Kidney epithelial cell (primary cell): ENCODE results near the gene CASZ1. TPM values are rescaled to one million over a fixed set of nuclear protein-coding genes. Genes with fewer than 3 reads are reported as not detected.

ENCODE experiments used
- DNase-seq: peaks from one replicate; pipeline ENCODE4 v3.0.0-alpha.2; 2010; ENCODE audit warnings: low read depth
- H3K27me3 ChIP-seq: 2 replicates; pipeline ENCODE4 v1.6.0; 2011; ENCODE audit warnings: low read length; ENCODE audit not compliant: control insufficient read depth, insufficient read depth
- H3K36me3 ChIP-seq: 2 replicates; pipeline ENCODE4 v1.5.1; 2011; ENCODE audit warnings: low read length; ENCODE audit not compliant: control insufficient read depth, insufficient read depth
- H3K4me3 ChIP-seq: 2 replicates; pipeline ENCODE4 v1.5.1; 2011; ENCODE audit warnings: low read depth, mild to moderate bottlenecking, control low read depth, low read length
- CTCF ChIP-seq: IDR thresholded peaks from 2 replicates; pipeline ENCODE4 v1.5.1; 2011; ENCODE audit warnings: mild to moderate bottlenecking, moderate library complexity, low read length, control low read depth, inconsistent platforms; ENCODE audit not compliant: insufficient read depth, poor library complexity, severe bottlenecking
- total RNA-seq: library from RNA; depleted of rRNA; stranded (reverse); fragments of >200 nt; gene quantifications from 2 replicates; pipeline ENCODE4 v1.2.3, GENCODE V29; 2015

CASZ1 gene
- total RNA-seq, 1 donor from 2014 or later, result 28.2 TPM

GRCh38 chr1:10721381-10722321 is 74.8 kb downstream of the CASZ1 start:
- DNase-seq, result no peak
- H3K36me3 ChIP-seq, result no peaks in the 10 kb centered on the region
- H3K4me3 ChIP-seq, result no peak overlapping the region
- H3K27me3 ChIP-seq, result peaks cover 40% of the 10 kb centered on the region
- no peak for TF ChIP-seq CTCF

GRCh38 chr1:10720635-10721034 is 75.8 kb downstream of the CASZ1 start:
- Histone ChIP-seq H3K27me3 (peaks cover 47% of the 10 kb centered on the region), H3K36me3 (no peaks in the 10 kb centered on the region), H3K4me3 (no peak overlapping the region)
- TF ChIP-seq CTCF, result no peak
- no peak for DNase-seq

- Histone ChIP-seq H3K27me3 (peaks cover 39% of the 10 kb centered on the region), H3K36me3 (no peaks in the 10 kb centered on the region), H3K4me3 (no peak overlapping the region)
- DNase-seq, result no peak
- TF ChIP-seq CTCF, result no peak
Measured at GRCh38 chr1:10718083-10718415, 78.4 kb downstream of the CASZ1 start.

GRCh38 chr1:10717296-10718082 is 79.0 kb downstream of the CASZ1 start:
- DNase-seq, result no peak
- no peak overlapping the region for H3K4me3 ChIP-seq
- no peak for TF ChIP-seq CTCF
- H3K27me3 ChIP-seq, result peaks cover 38% of the 10 kb centered on the region
- H3K36me3 ChIP-seq, result no peaks in the 10 kb centered on the region

- Histone ChIP-seq H3K36me3 (no peaks in the 10 kb centered on the region), H3K4me3 (no peak overlapping the region), H3K27me3 (peaks cover 38% of the 10 kb centered on the region)
- no peak for TF ChIP-seq CTCF
- no peak for DNase-seq
Measured at GRCh38 chr1:10716840-10717239, 79.6 kb downstream of the CASZ1 start.
